B cell (primary cell): ENCODE results near the gene RASSF1. TPM values are rescaled to one million over a fixed set of nuclear protein-coding genes. Genes with fewer than 3 reads are reported as not detected.

Source experiments
- ATAC-seq: fragments of 200-7000 bp; cut with Tn5 transposase; one replicate; pipeline ENCODE4 v1.10.0; 2021; ENCODE audit warnings: low read depth, mild to moderate bottlenecking, moderate number of reproducible peaks, moderate library complexity
- CTCF ChIA-PET: fragments of 350-600 bp; sonication (Branson Sonifier 250); formaldehyde crosslinking; loops from one replicate; lab custom pipeline; 2021; ENCODE audit warnings: antibody characterized with exemption, inconsistent platforms; lab: Charles Lee
- POLR2A ChIA-PET: fragments of 350-600 bp; sonication (Branson Sonifier 250); formaldehyde crosslinking; loops from one replicate; lab custom pipeline; 2021; ENCODE audit warnings: antibody characterized with exemption; lab: Charles Lee
- DNase-seq: peaks from one replicate; pipeline ENCODE4 v3.0.0; 2013
- H2AFZ ChIP-seq: 2 replicates; pipeline ENCODE4 v1.6.1; 2012; ENCODE audit warnings: mild to moderate bottlenecking, low read depth, low read length; ENCODE audit not compliant: insufficient read depth, poor library complexity, severe bottlenecking
- H3K27ac ChIP-seq, 2 donors: 1 replicate in 1 of 2; 2 replicates in 1 of 2; pipeline ENCODE4 v1.5.1; 2012 to 2013; ENCODE audit warnings: low read length in 2 of 2, mild to moderate bottlenecking in 2 of 2, moderate library complexity in 1 of 2
- H3K27me3 ChIP-seq, 4 experiments: fragments of 200-600 bp in 1 of 4; sonication (generic) in 1 of 4; replicated peaks in 1 of 4; 1 replicate in 2 of 4; 2 replicates in 2 of 4; pipeline versions ENCODE4 v1.6.1 to v1.7.0; 2013 to 2016; ENCODE audit warnings: low read length in 3 of 4, mild to moderate bottlenecking in 2 of 4, mixed read lengths in 1 of 4, moderate library complexity in 1 of 4; ENCODE audit not compliant: insufficient read depth in 4 of 4, control insufficient read depth in 3 of 4; ENCODE audit errors: control extremely low read depth in 1 of 4
- H3K36me3 ChIP-seq, 2 experiments: replicated peaks in 1 of 2; 1 replicate in 1 of 2; 2 replicates in 1 of 2; pipeline versions ENCODE4 v1.6.1 to v1.7.1; 2013; ENCODE audit warnings: low read length in 1 of 2; ENCODE audit not compliant: insufficient read depth in 2 of 2, control insufficient read depth in 1 of 2; ENCODE audit errors: control extremely low read depth in 1 of 2, extremely low read depth in 1 of 2
- H3K4me1 ChIP-seq, 2 donors: fragments of 200-600 bp in 1 of 2; sonication (generic) in 1 of 2; 1 replicate in 1 of 2; 2 replicates in 1 of 2; pipeline versions ENCODE4 v1.5.1 to v1.6.1; 2013 to 2017; ENCODE audit warnings: low read length in 2 of 2; ENCODE audit not compliant: control insufficient read depth in 2 of 2, insufficient read depth in 2 of 2
- H3K4me2 ChIP-seq: replicated peaks from 2 replicates; pipeline ENCODE3; 2012; ENCODE audit warnings: mild to moderate bottlenecking, low read depth, low read length; ENCODE audit not compliant: poor library complexity, severe bottlenecking
- H3K4me3 ChIP-seq, 5 experiments: fragments of 200-600 bp in 1 of 5; sonication (generic) in 1 of 5; 1 replicate in 3 of 5; 2 replicates in 2 of 5; pipeline versions ENCODE4 v1.5.1 to v1.7.0; 2011 to 2016; ENCODE audit warnings: low read length in 4 of 5, mild to moderate bottlenecking in 4 of 5, low read depth in 2 of 5, control low read depth in 1 of 5, moderate library complexity in 1 of 5; ENCODE audit not compliant: insufficient read depth in 1 of 5; ENCODE audit errors: control extremely low read depth in 1 of 5, extremely low read depth in 1 of 5
- H3K79me2 ChIP-seq: fragments of 200-600 bp; sonication (generic); one replicate; pipeline ENCODE4 v1.6.0; 2016; ENCODE audit warnings: low read length; ENCODE audit not compliant: control insufficient read depth, insufficient read depth
- H3K9ac ChIP-seq: fragments of 200-600 bp; sonication (generic); 2 replicates; pipeline ENCODE4 v1.6.1; 2017; ENCODE audit warnings: mild to moderate bottlenecking, low read length, moderate library complexity
- H3K9me3 ChIP-seq, 3 donors: one replicate each; pipeline versions ENCODE4 v1.6.1 to v1.7.1; 2013; ENCODE audit warnings: low read length in 2 of 3; ENCODE audit not compliant: control insufficient read depth in 2 of 3, insufficient read depth in 1 of 3; ENCODE audit errors: control extremely low read depth in 1 of 3
- H4K20me1 ChIP-seq: 2 replicates; pipeline ENCODE4 v1.6.0; 2012; ENCODE audit warnings: mild to moderate bottlenecking, low read length; ENCODE audit not compliant: insufficient read depth, control insufficient read depth, poor library complexity, severe bottlenecking
- H3K27ac Mint-ChIP-seq: one replicate; pipeline ENCODE4 v1.8.0; 2021; ENCODE audit warnings: mixed read lengths
- H3K27me3 Mint-ChIP-seq: one replicate; pipeline ENCODE4 v1.8.0; 2021; ENCODE audit warnings: mixed read lengths
- H3K4me1 Mint-ChIP-seq: one replicate; pipeline ENCODE4 v1.8.0; 2021; ENCODE audit warnings: mixed read lengths
- H3K4me3 Mint-ChIP-seq: one replicate; pipeline ENCODE4 v1.8.0; 2021; ENCODE audit warnings: mixed read lengths
- H3K9me3 Mint-ChIP-seq: one replicate; pipeline ENCODE4 v1.8.0; 2022; ENCODE audit warnings: mixed read lengths; ENCODE audit not compliant: insufficient read depth
- EZH2 ChIP-seq: IDR thresholded peaks from 2 replicates; pipeline ENCODE4 v1.6.1; 2012; ENCODE audit warnings: borderline replicate concordance, low read depth, mild to moderate bottlenecking, moderate library complexity, low read length; ENCODE audit not compliant: insufficient read depth, poor library complexity, severe bottlenecking
- WGBS: methylation state at CpG from one replicate; pipeline ENCODE4 v1.1.5; 2013; ENCODE audit warnings: missing lambda C conversion rate; ENCODE audit not compliant: insufficient coverage; 5-methylcytosine and 5-hydroxymethylcytosine counted together
- intact Hi-C: fragments of 100-400 bp; cut with micrococcal nuclease; formaldehyde crosslinking; loops from one replicate; pipeline ENCODE4 v1.10.0; 2022
- polyA plus RNA-seq: library from polyadenylated mRNA; depleted of rRNA; stranded (reverse); fragments of >200 nt; gene quantifications from 2 replicates; pipeline ENCODE4 v1.2.3, GENCODE V29; 2012
- total RNA-seq, 2 donors: library from RNA; stranded (reverse); fragments of 120-200 nt in 1 of 2; gene quantifications; 1 replicate in 1 of 2; 2 replicates in 1 of 2; pipeline versions ENCODE4 v1.2.3 to v1.2.4, GENCODE V29; 2013 to 2022
- TF ChIP-seq, protein P1 (sequence below): fragments of 200-600 bp; IDR thresholded peaks from one replicate; pipeline ENCODE4 v1.8.0; 2022; ENCODE audit warnings: antibody characterized with exemption, mild to moderate bottlenecking

The RASSF1 gene
- total and polyA plus RNA-seq, 2 donors (not counting 1 experiment from before 2014, with no cell fraction given), result 121 to 223 TPM

DNA sequence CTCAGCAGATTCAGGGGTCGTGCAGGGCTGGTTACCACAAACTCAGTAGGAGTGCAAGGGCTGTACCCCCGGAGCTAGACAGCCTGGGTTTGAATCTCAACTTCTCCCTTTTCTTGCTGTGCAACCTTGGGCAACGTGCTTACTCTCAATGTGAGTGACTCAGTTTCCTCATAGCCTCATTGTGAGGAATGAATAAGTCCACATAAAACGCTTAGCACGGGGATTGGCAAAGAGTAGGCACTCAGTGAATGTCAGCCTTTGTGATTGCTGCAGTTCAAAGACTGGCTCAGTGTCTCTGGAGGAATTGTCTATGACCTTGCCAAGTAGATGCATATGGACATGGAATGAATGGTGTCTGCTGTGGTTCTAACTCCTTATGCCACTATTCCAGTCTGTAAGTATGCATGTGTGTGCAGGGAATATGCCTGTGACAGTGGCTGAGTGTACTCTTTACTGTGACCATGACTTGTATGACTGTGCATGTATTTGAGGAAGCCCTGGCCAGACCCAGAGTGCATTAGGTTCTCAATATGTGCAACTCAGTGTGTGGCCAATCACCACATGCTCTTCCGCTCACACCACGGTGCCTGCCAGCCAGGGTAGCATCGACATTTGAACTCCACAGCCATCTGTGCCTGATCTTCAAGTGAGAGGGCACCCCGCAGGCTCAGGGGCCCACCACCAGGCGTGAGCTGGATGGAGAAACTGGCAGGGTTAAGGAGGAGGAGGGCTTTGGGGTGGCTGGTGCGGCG, 40.5 kb downstream of the RASSF1 start:
- Histone ChIP-seq H4K20me1 (no peaks in the 10 kb centered on the region), H3K79me2 (peaks cover 13% of the 10 kb centered on the region), H2AFZ (peak overlapping the region; percentile 79), H3K27me3 (no peaks in the 10 kb centered on the region), H3K9ac (peak overlapping the region; percentile 66), H3K4me2 (peak overlapping the region; percentile 82), H3K4me3 (peak overlapping the region; percentile 51 to 88 (median 63)), H3K27ac (peak overlapping the region; percentile 73 to 84), H3K4me1 (peaks cover 18 to 29% of the 10 kb centered on the region in 2 donors), H3K36me3 (peaks cover 0 to 4% of the 10 kb centered on the region in 2 experiments), H3K9me3 (no peaks in the 10 kb centered on the region)
- H3K9me3 Mint-ChIP-seq, result no peaks in the 10 kb centered on the region
- WGBS, result 63% methylated on average over 11 of the region's 12 CpGs
- intact Hi-C loops, result loop anchor here (1.0 to 10.0 kb wide), 7 partner anchors 21 to 1085 kb away; partner anchors contain the start of genes GNAI2, MANF, RBM6 and TMEM115
- no peaks in the 10 kb centered on the region for H3K27me3 Mint-ChIP-seq
- peak overlapping the region; percentile 100 for H3K4me3 Mint-ChIP-seq
- ChIA-PET CTCF (interaction anchor here (0.5 to 3.2 kb wide), 8 partner anchors 11 to 106 kb away, joined by 3 to 28 read pairs (median 7); partner anchors contain the start of genes CYB561D2, HYAL2, NPRL2 and TUSC2), POLR2A (interaction anchor here (0.5 to 2.5 kb wide), 14 partner anchors 9 to 1293 kb away, joined by 3 to 27 read pairs (median 4); partner anchors contain the start of genes CYB561D2, GNAI2, HYAL2 and NPRL2)
- DNase-seq, result peak; percentile 43
- TF ChIP-seq, protein P1, sequence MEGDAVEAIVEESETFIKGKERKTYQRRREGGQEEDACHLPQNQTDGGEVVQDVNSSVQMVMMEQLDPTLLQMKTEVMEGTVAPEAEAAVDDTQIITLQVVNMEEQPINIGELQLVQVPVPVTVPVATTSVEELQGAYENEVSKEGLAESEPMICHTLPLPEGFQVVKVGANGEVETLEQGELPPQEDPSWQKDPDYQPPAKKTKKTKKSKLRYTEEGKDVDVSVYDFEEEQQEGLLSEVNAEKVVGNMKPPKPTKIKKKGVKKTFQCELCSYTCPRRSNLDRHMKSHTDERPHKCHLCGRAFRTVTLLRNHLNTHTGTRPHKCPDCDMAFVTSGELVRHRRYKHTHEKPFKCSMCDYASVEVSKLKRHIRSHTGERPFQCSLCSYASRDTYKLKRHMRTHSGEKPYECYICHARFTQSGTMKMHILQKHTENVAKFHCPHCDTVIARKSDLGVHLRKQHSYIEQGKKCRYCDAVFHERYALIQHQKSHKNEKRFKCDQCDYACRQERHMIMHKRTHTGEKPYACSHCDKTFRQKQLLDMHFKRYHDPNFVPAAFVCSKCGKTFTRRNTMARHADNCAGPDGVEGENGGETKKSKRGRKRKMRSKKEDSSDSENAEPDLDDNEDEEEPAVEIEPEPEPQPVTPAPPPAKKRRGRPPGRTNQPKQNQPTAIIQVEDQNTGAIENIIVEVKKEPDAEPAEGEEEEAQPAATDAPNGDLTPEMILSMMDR, result no peak
- H3K4me1 Mint-ChIP-seq, result peaks cover 39% of the 10 kb centered on the region
- peak overlapping the region; percentile 100 for H3K27ac Mint-ChIP-seq
- no peak for ATAC-seq

DNA sequence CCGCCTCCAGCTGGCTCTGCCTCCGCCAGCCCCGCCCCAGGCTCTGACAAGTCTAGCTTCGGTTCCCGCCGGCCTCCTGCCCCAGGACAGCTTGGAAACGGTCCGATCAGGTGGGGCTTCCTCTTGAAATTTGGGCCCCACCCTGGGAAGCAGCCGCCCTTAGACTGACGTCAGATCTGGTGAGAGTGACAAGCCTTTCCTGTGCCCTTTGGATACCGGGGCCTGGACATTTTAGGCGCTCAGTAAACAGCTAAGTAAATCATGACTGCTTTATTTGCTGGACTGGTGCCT, 41.1 kb downstream of the RASSF1 start:
- ChIA-PET POLR2A (interaction anchor here (0.5 to 2.5 kb wide), 14 partner anchors 9 to 1292 kb away, joined by 3 to 27 read pairs (median 4); partner anchors contain the start of genes CYB561D2, GNAI2, HYAL2 and NPRL2), CTCF (interaction anchor here (0.5 to 3.2 kb wide), 14 partner anchors 10 to 243 kb away, joined by 3 to 28 read pairs (median 5); partner anchors contain the start of genes CYB561D2, GNAI2, HYAL2 and NPRL2)
- Histone ChIP-seq H3K27me3 (no peaks in the 10 kb centered on the region), H3K9ac (peak overlapping the region; percentile 66), H2AFZ (peak overlapping the region; percentile 79), H4K20me1 (no peaks in the 10 kb centered on the region), H3K4me1 (peaks cover 18 to 25% of the 10 kb centered on the region in 2 donors), H3K27ac (peak overlapping the region; percentile 73 to 84), H3K4me2 (peak overlapping the region; percentile 82), H3K36me3 (peaks cover 0 to 4% of the 10 kb centered on the region in 2 experiments), H3K4me3 (peak overlapping the region; percentile 51 to 88 (median 63)), H3K79me2 (peaks cover 13% of the 10 kb centered on the region), H3K9me3 (no peaks in the 10 kb centered on the region)
- Mint-ChIP-seq H3K4me1 (peaks cover 35% of the 10 kb centered on the region), H3K9me3 (no peaks in the 10 kb centered on the region), H3K27me3 (no peaks in the 10 kb centered on the region), H3K4me3 (peak overlapping the region; percentile 100), H3K27ac (peak overlapping the region; percentile 100)
- intact Hi-C loops, result loop anchor here (1.0 to 10.0 kb wide), 7 partner anchors 22 to 1085 kb away; partner anchors contain the start of genes GNAI2, MANF, RBM6 and TMEM115
- DNase-seq (no peak), ATAC-seq (no peak)
- 3% methylated on average over 12 of the region's 12 CpGs for WGBS
- no peak for TF ChIP-seq EZH2
- TF ChIP-seq, protein P1, result no peak
